Astrocyte (in vitro differentiated cells and primary cell): ENCODE data around the gene WDR59.

Experiments
- EZH2 ChIP-seq: IDR thresholded peaks from 2 replicates; pipeline ENCODE4 v1.6.1; 2012; ENCODE audit warnings: mild to moderate bottlenecking, low read length, inconsistent platforms; ENCODE audit not compliant: insufficient read depth
- TF ChIP-seq, protein P1 (sequence below): IDR thresholded peaks from 2 replicates; pipeline ENCODE4 v1.5.1; 2011; ENCODE audit warnings: low read depth, mild to moderate bottlenecking, inconsistent platforms, low read length, moderate library complexity; ENCODE audit not compliant: insufficient read depth

DNA sequence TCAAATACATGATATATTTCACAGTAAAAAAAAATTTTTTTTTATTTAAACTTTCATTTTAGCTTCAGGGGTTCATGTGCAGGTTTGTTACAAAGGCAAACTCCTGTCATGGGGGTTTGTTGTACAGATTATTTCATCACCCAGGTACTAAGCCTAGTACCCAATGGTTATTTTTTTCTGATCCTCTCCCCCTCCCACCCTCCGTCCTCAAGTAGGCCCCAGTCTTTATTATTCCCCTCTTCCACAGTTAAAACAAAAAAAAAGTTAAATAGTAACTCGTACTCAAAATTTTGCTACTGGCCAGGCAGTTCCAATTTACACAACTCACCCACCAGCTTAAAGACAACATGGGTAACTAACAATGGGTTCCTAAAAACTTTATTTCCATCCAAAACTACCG, 63.9 kb downstream of the WDR59 start:
- TF ChIP-seq, protein P1, sequence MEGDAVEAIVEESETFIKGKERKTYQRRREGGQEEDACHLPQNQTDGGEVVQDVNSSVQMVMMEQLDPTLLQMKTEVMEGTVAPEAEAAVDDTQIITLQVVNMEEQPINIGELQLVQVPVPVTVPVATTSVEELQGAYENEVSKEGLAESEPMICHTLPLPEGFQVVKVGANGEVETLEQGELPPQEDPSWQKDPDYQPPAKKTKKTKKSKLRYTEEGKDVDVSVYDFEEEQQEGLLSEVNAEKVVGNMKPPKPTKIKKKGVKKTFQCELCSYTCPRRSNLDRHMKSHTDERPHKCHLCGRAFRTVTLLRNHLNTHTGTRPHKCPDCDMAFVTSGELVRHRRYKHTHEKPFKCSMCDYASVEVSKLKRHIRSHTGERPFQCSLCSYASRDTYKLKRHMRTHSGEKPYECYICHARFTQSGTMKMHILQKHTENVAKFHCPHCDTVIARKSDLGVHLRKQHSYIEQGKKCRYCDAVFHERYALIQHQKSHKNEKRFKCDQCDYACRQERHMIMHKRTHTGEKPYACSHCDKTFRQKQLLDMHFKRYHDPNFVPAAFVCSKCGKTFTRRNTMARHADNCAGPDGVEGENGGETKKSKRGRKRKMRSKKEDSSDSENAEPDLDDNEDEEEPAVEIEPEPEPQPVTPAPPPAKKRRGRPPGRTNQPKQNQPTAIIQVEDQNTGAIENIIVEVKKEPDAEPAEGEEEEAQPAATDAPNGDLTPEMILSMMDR = no peak
- TF ChIP-seq EZH2 = no peak
